IMR-90 (cell line): ENCODE measurements around the gene C11orf54.
"Not testable (repeated sequence)": the region's sequence is repeated elsewhere in the genome, so short reads cannot be mapped to it uniquely, and the experiment has no call there.

Experiments
- CEBPB ChIP-seq: IDR thresholded peaks from 2 replicates; pipeline ENCODE4 v1.6.1; 2012; ENCODE audit warnings: low read depth, low read length, improper control_type of control experiment
- MAFK ChIP-seq: IDR thresholded peaks from 2 replicates; pipeline ENCODE4 v1.6.1; 2012; ENCODE audit warnings: low read depth, low read length, improper control_type of control experiment
- POLR2A ChIP-seq: IDR thresholded peaks from 2 replicates; pipeline ENCODE4 v1.6.1; 2012; ENCODE audit warnings: mild to moderate bottlenecking, low read depth, low read length
- RAD21 ChIP-seq: IDR thresholded peaks from 2 replicates; pipeline ENCODE4 v1.6.1; 2012; ENCODE audit warnings: low read length, improper control_type of control experiment
- RCOR1 ChIP-seq: IDR thresholded peaks from 2 replicates; pipeline ENCODE4 v1.6.1; 2012; ENCODE audit warnings: mild to moderate bottlenecking, low read length, improper control_type of control experiment; ENCODE audit not compliant: insufficient replicate concordance
- TF ChIP-seq, protein P1 (sequence below): fragments of 150-350 bp; IDR thresholded peaks from 2 replicates; pipeline ENCODE4 v1.6.1; 2017; ENCODE audit warnings: mild to moderate bottlenecking, antibody characterized with exemption, low read length, low read depth
- TF ChIP-seq, protein P2 (sequence below): conservative IDR thresholded peaks from 2 replicates; pipeline ENCODE4 v1.5.1; 2012; ENCODE audit warnings: mild to moderate bottlenecking, low read depth, low read length, improper control_type of control experiment

DNA sequence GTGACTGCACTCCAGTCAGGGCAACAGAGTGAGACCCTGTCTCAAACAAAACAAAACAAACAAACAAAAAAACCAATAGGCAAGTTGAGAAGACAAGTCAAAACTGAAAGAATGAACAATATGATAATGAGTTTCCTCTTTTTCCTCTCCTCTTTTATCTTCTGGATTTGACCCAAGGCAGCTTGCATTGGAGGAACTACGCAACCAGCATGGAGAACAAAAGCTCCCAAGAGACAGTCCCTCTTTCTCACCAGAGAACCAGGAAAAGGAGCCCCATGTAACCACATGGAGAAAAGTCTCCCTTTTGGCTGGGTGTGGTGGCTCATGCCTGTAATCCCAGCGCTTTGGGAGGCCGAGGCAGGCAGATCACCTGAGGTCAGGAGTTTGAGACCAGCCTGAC is 33.1 kb downstream of the C11orf54 start:
- TF ChIP-seq, protein P1, sequence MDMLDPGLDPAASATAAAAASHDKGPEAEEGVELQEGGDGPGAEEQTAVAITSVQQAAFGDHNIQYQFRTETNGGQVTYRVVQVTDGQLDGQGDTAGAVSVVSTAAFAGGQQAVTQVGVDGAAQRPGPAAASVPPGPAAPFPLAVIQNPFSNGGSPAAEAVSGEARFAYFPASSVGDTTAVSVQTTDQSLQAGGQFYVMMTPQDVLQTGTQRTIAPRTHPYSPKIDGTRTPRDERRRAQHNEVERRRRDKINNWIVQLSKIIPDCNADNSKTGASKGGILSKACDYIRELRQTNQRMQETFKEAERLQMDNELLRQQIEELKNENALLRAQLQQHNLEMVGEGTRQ = not testable (repeated sequence)
- TF ChIP-seq, protein P2, sequence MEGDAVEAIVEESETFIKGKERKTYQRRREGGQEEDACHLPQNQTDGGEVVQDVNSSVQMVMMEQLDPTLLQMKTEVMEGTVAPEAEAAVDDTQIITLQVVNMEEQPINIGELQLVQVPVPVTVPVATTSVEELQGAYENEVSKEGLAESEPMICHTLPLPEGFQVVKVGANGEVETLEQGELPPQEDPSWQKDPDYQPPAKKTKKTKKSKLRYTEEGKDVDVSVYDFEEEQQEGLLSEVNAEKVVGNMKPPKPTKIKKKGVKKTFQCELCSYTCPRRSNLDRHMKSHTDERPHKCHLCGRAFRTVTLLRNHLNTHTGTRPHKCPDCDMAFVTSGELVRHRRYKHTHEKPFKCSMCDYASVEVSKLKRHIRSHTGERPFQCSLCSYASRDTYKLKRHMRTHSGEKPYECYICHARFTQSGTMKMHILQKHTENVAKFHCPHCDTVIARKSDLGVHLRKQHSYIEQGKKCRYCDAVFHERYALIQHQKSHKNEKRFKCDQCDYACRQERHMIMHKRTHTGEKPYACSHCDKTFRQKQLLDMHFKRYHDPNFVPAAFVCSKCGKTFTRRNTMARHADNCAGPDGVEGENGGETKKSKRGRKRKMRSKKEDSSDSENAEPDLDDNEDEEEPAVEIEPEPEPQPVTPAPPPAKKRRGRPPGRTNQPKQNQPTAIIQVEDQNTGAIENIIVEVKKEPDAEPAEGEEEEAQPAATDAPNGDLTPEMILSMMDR = not testable (repeated sequence)
- TF ChIP-seq CEBPB, POLR2A, MAFK, RAD21, RCOR1: not testable (repeated sequence)
